Hepatocyte (in vitro differentiated cells): ENCODE measurements around the gene SLC39A11. TPM values are rescaled to one million over a fixed set of nuclear protein-coding genes. Genes with fewer than 3 reads are reported as not detected.

Source experiments
- DNase-seq: peaks from one replicate; pipeline ENCODE4 v3.0.0-alpha.2; 2016; ENCODE audit warnings: low spot score
- H2AFZ ChIP-seq: fragments of 200-600 bp; sonication (generic); 2 replicates; pipeline ENCODE4 v1.6.0; 2016; ENCODE audit warnings: antibody characterized with exemption, mild to moderate bottlenecking
- H3K27ac ChIP-seq: fragments of 200-600 bp; sonication (generic); 2 replicates; pipeline ENCODE4 v1.5.1; 2016; ENCODE audit warnings: mild to moderate bottlenecking
- H3K27me3 ChIP-seq: fragments of 200-600 bp; sonication (generic); 2 replicates; pipeline ENCODE4 v1.6.1; 2016
- H3K36me3 ChIP-seq: fragments of 200-600 bp; sonication (generic); replicated peaks from 2 replicates; pipeline ENCODE4 v1.5.1; 2016; ENCODE audit warnings: low read depth; ENCODE audit not compliant: insufficient read depth
- H3K4me1 ChIP-seq: fragments of 200-600 bp; sonication (generic); 2 replicates; pipeline ENCODE4 v1.5.1; 2016; ENCODE audit warnings: mild to moderate bottlenecking, moderate library complexity; ENCODE audit not compliant: insufficient read depth
- H3K4me2 ChIP-seq: fragments of 200-600 bp; sonication (generic); 2 replicates; pipeline ENCODE4 v1.6.0; 2016
- H3K4me3 ChIP-seq: fragments of 200-600 bp; sonication (generic); 2 replicates; pipeline ENCODE4 v1.5.1; 2016; ENCODE audit warnings: mild to moderate bottlenecking
- H3K79me2 ChIP-seq: fragments of 200-600 bp; sonication (generic); 2 replicates; pipeline ENCODE4 v1.6.0; 2017; ENCODE audit warnings: mild to moderate bottlenecking
- H3K9me2 ChIP-seq: fragments of 200-600 bp; sonication (generic); replicated peaks from 2 replicates; pipeline ENCODE4 v1.6.0; 2017; ENCODE audit warnings: mild to moderate bottlenecking; ENCODE audit not compliant: insufficient read depth
- H3K9me3 ChIP-seq: fragments of 200-600 bp; sonication (generic); 2 replicates; pipeline ENCODE4 v1.5.1; 2016; ENCODE audit warnings: low read depth, mild to moderate bottlenecking
- H4K20me1 ChIP-seq: fragments of 200-600 bp; sonication (generic); 2 replicates; pipeline ENCODE4 v1.6.0; 2016; ENCODE audit warnings: mild to moderate bottlenecking; ENCODE audit not compliant: insufficient read depth, poor library complexity, severe bottlenecking
- CTCF ChIP-seq: fragments of 200-600 bp; sonication (generic); IDR thresholded peaks from 2 replicates; pipeline ENCODE4 v1.5.1; 2016; ENCODE audit warnings: antibody characterized with exemption, mild to moderate bottlenecking; ENCODE audit not compliant: poor library complexity
- EZH2 ChIP-seq: fragments of 200-600 bp; sonication (generic); IDR thresholded peaks from 2 replicates; pipeline ENCODE4 v1.6.1; 2016; ENCODE audit warnings: antibody characterized with exemption, mild to moderate bottlenecking, borderline replicate concordance
- EZH2phosphoT487 ChIP-seq: fragments of 200-600 bp; sonication (generic); IDR thresholded peaks from one replicate; pipeline ENCODE4 v1.6.1; 2018; ENCODE audit warnings: antibody characterized with exemption, mild to moderate bottlenecking, low read depth, moderate library complexity; ENCODE audit not compliant: unreplicated experiment, severe bottlenecking
- WGBS: methylation state at CpG from one replicate; pipeline ENCODE4 v1.1.6; 2016; ENCODE audit warnings: low lambda C conversion rate; ENCODE audit errors: missing lambda C conversion rate; 5-methylcytosine and 5-hydroxymethylcytosine counted together
- polyA plus RNA-seq: library from polyadenylated mRNA; unstranded; fragments of >200 nt; fragmentation: Nextera tagmentation; extraction: Ambion mirVana; gene quantifications from 2 replicates; pipeline ENCODE4 v1.2.1, GENCODE V29; 2016
- total RNA-seq: library from RNA; depleted of rRNA; stranded (reverse); fragments of >200 nt; gene quantifications from 2 replicates; pipeline ENCODE4 v1.2.3, GENCODE V29; 2014

The SLC39A11 gene
- total and polyA plus RNA-seq, 2 experiments from 2014 or later, result 37.7 to 39.1 TPM

- H4K20me1 ChIP-seq, result no peaks in the 10 kb centered on the region
- H3K27ac ChIP-seq, result no peak overlapping the region
- H3K36me3 ChIP-seq, result no peaks in the 10 kb centered on the region
- no peak overlapping the region for H3K4me2 ChIP-seq
- H3K4me1 ChIP-seq, result peaks cover 4% of the 10 kb centered on the region
- H2AFZ ChIP-seq, result no peak overlapping the region
- no peak for DNase-seq
- 84% methylated on average over 4 of the region's 4 CpGs for WGBS
- no peaks in the 10 kb centered on the region for H3K79me2 ChIP-seq
- H3K9me2 ChIP-seq, result no peaks in the 10 kb centered on the region
- no peaks in the 10 kb centered on the region for H3K9me3 ChIP-seq
- TF ChIP-seq EZH2, result no peak
- TF ChIP-seq EZH2phosphoT487, result no peak
- TF ChIP-seq CTCF, result no peak
- no peak overlapping the region for H3K4me3 ChIP-seq
- no peaks in the 10 kb centered on the region for H3K27me3 ChIP-seq
Observed at GRCh38 chr17:73048170-73048569, 44.3 kb downstream of the SLC39A11 start.

GRCh38 chr17:73045724-73046123 lies 46.8 kb downstream of the SLC39A11 start:
- Histone ChIP-seq H4K20me1 (no peaks in the 10 kb centered on the region), H3K4me1 (peaks cover 4% of the 10 kb centered on the region)
- 93% methylated on average over 4 of the region's 4 CpGs for WGBS

GRCh38 chr17:73043686-73044581 lies 48.6 kb downstream of the SLC39A11 start:
- H3K4me2 ChIP-seq, result no peak overlapping the region
- H3K9me2 ChIP-seq, result no peaks in the 10 kb centered on the region
- no peak for TF ChIP-seq CTCF
- no peak for TF ChIP-seq EZH2
- no peak for TF ChIP-seq EZH2phosphoT487
- H3K36me3 ChIP-seq, result no peaks in the 10 kb centered on the region
- H3K79me2 ChIP-seq, result no peaks in the 10 kb centered on the region
- H3K27ac ChIP-seq, result no peak overlapping the region
- no peaks in the 10 kb centered on the region for H3K9me3 ChIP-seq
- DNase-seq, result no peak
- H3K4me1 ChIP-seq, result peaks cover 4% of the 10 kb centered on the region
- 73% methylated on average over 8 of the region's 8 CpGs for WGBS
- H3K4me3 ChIP-seq, result no peak overlapping the region
- H3K27me3 ChIP-seq, result no peaks in the 10 kb centered on the region
- H2AFZ ChIP-seq, result no peak overlapping the region
- no peaks in the 10 kb centered on the region for H4K20me1 ChIP-seq

More at GRCh38 chr17:73045724-73046123, 46.8 kb downstream of the SLC39A11 start:
- DNase-seq, result no peak
- Histone ChIP-seq H3K4me3 (no peak overlapping the region), H3K9me2 (no peaks in the 10 kb centered on the region), H3K4me2 (no peak overlapping the region), H3K9me3 (no peaks in the 10 kb centered on the region), H3K27me3 (no peaks in the 10 kb centered on the region), H3K27ac (no peak overlapping the region), H3K79me2 (no peaks in the 10 kb centered on the region), H2AFZ (no peak overlapping the region), H3K36me3 (no peaks in the 10 kb centered on the region)
- TF ChIP-seq EZH2phosphoT487 (no peak), CTCF (no peak), EZH2 (no peak)
